Caco-2 (cell line): ENCODE results near the gene ANO6. TPM values are rescaled to one million over a fixed set of nuclear protein-coding genes. Genes with fewer than 3 reads are reported as not detected.
A peak's percentile ranks its signal among the peaks of the same experiment; 100 is the strongest.

Experiments
- BruUV-seq: library from RNA; stranded (reverse); fragments of 400-500 nt; replicated peaks from 2 replicates; lab custom pipeline; 2021; lab: Mats Ljungman, UMichigan
- CTCF ChIA-PET: fragments of 300-600 bp; sonication (Branson Sonifier 250); formaldehyde crosslinking; loops from one replicate; lab custom pipeline; 2022; ENCODE audit warnings: antibody characterized with exemption; lab: Charles Lee
- POLR2A ChIA-PET: fragments of 300-600 bp; sonication (Branson Sonifier 250); formaldehyde crosslinking; loops from one replicate; lab custom pipeline; 2022; ENCODE audit warnings: antibody characterized with exemption; lab: Charles Lee
- DNase-seq, 2 experiments: peaks; one replicate each; pipeline versions ENCODE4 v3.0.0 to v3.0.0-alpha.2; 2020 to 2022
- H3K27me3 ChIP-seq: replicated peaks from 2 replicates; pipeline ENCODE4 v1.6.0; 2011; ENCODE audit warnings: low read length; ENCODE audit not compliant: control insufficient read depth, insufficient read depth
- H3K36me3 ChIP-seq: 2 replicates; pipeline ENCODE4 v1.5.1; 2011; ENCODE audit warnings: low read length; ENCODE audit not compliant: control insufficient read depth, insufficient read depth
- H3K4me1 ChIP-seq: fragments of 250-450 bp; sonication (Bioruptor Pico); 2 replicates; pipeline ENCODE4 v1.5.1; 2020; ENCODE audit warnings: mild to moderate bottlenecking
- H3K4me3 ChIP-seq: 2 replicates; pipeline ENCODE4 v1.5.1; 2011; ENCODE audit warnings: low read depth, mild to moderate bottlenecking, control low read depth, low read length
- H3K9me3 ChIP-seq: fragments of 250-450 bp; sonication (Bioruptor Pico); 2 replicates; pipeline ENCODE4 v1.5.1; 2020; ENCODE audit warnings: mild to moderate bottlenecking, moderate library complexity
- H3K27ac Mint-ChIP-seq: one replicate; pipeline ENCODE4 v1.8.0; 2022; ENCODE audit warnings: mixed read lengths; ENCODE audit not compliant: unreplicated experiment
- H3K27me3 Mint-ChIP-seq: one replicate; pipeline ENCODE4 v1.8.0; 2022; ENCODE audit warnings: mixed read lengths; ENCODE audit not compliant: insufficient read depth, unreplicated experiment
- H3K36me3 Mint-ChIP-seq: one replicate; pipeline ENCODE4 v1.8.0; 2022; ENCODE audit warnings: mild to moderate bottlenecking, mixed read lengths; ENCODE audit not compliant: insufficient read depth, unreplicated experiment
- H3K4me1 Mint-ChIP-seq: one replicate; pipeline ENCODE4 v1.8.0; 2022; ENCODE audit warnings: low read depth, mixed read lengths; ENCODE audit not compliant: unreplicated experiment
- H3K4me3 Mint-ChIP-seq: one replicate; pipeline ENCODE4 v1.8.0; 2022; ENCODE audit warnings: mild to moderate bottlenecking, moderate library complexity, mixed read lengths; ENCODE audit not compliant: unreplicated experiment
- H3K9me3 Mint-ChIP-seq: one replicate; pipeline ENCODE4 v1.8.0; 2022; ENCODE audit warnings: mixed read lengths; ENCODE audit not compliant: unreplicated experiment
- intact Hi-C: fragments of 100-400 bp; cut with micrococcal nuclease; formaldehyde crosslinking; loops from one replicate; pipeline ENCODE4 v1.10.0; 2022; ENCODE audit not compliant: unreplicated experiment
- total RNA-seq: library from RNA; stranded (reverse); gene quantifications from 2 replicates; pipeline ENCODE4 v1.2.3, GENCODE V29; 2022
- TF ChIP-seq, protein P1 (sequence below), 2 experiments: fragments of 200-600 bp in 1 of 2; IDR thresholded peaks; 1 replicate in 1 of 2; 2 replicates in 1 of 2; pipeline versions ENCODE4 v1.5.1 to v1.8.0; 2011 to 2022; ENCODE audit warnings: antibody characterized with exemption in 1 of 2, control low read depth in 1 of 2, inconsistent platforms in 1 of 2, low read depth in 1 of 2, low read length in 1 of 2, mild to moderate bottlenecking in 1 of 2, moderate library complexity in 1 of 2; ENCODE audit not compliant: insufficient read depth in 1 of 2, severe bottlenecking in 1 of 2, unreplicated experiment in 1 of 2

The ANO6 gene
- total RNA-seq, 1 experiment from 2014 or later = 126 TPM

DNA sequence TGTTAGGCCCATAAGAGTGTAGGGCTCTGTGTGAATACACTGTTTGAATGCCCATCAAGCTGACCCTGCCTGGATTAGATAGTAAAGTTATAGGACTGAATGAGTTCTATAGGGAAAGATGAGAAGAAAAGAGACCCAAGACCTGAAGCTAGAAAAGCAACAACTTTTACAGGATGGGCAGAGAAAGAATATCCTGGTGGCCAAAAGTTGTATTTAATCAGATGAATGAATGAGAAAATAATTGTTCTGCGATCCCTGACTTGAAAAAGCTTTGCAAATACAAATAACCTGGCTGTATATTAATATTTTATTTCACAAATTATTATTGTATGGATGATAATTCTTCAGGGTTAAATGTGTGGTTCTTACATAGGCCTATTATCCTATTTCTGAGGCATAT, 2.8 kb upstream of the ANO6 start:
- H3K9me3 Mint-ChIP-seq = no peaks in the 10 kb centered on the region
- H3K36me3 Mint-ChIP-seq = peaks cover 10% of the 10 kb centered on the region
- no peaks in the 10 kb centered on the region for H3K27me3 Mint-ChIP-seq
- Histone ChIP-seq H3K9me3 (no peaks in the 10 kb centered on the region), H3K4me3 (no peak overlapping the region), H3K4me1 (peaks cover 9% of the 10 kb centered on the region), H3K27me3 (no peaks in the 10 kb centered on the region), H3K36me3 (no peaks in the 10 kb centered on the region)
- BruUV-seq = no TSS peak
- ChIA-PET CTCF (no interaction called here), POLR2A (interaction anchor here (0.6 kb wide), 1 partner anchor 22 kb away, joined by 6 read pairs; no protein-coding TSS in a partner anchor)
- TF ChIP-seq, protein P1, sequence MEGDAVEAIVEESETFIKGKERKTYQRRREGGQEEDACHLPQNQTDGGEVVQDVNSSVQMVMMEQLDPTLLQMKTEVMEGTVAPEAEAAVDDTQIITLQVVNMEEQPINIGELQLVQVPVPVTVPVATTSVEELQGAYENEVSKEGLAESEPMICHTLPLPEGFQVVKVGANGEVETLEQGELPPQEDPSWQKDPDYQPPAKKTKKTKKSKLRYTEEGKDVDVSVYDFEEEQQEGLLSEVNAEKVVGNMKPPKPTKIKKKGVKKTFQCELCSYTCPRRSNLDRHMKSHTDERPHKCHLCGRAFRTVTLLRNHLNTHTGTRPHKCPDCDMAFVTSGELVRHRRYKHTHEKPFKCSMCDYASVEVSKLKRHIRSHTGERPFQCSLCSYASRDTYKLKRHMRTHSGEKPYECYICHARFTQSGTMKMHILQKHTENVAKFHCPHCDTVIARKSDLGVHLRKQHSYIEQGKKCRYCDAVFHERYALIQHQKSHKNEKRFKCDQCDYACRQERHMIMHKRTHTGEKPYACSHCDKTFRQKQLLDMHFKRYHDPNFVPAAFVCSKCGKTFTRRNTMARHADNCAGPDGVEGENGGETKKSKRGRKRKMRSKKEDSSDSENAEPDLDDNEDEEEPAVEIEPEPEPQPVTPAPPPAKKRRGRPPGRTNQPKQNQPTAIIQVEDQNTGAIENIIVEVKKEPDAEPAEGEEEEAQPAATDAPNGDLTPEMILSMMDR (IDR thresholded peaks at IDR 0.05; ENCODE audit: insufficient read depth in 1 of 2, low read depth in 1 of 2, low read length in 1 of 2, severe bottlenecking in 1 of 2, unreplicated experiment in 1 of 2) = no peak
- no peak overlapping the region for H3K4me3 Mint-ChIP-seq
- no peak for DNase-seq
- intact Hi-C loops = no loop called here
- H3K27ac Mint-ChIP-seq = no peak overlapping the region
- H3K4me1 Mint-ChIP-seq = peaks cover 24% of the 10 kb centered on the region

- intact Hi-C loops = no loop called here
- CTCF ChIA-PET = interaction anchor here (0.7 kb wide), 1 partner anchor 17 kb away, joined by 3 read pairs; no protein-coding TSS in a partner anchor
- TF ChIP-seq, protein P1 (IDR thresholded peaks at IDR 0.05; ENCODE audit: insufficient read depth in 1 of 2, low read depth in 1 of 2, low read length in 1 of 2, severe bottlenecking in 1 of 2, unreplicated experiment in 1 of 2) = no peak
- BruUV-seq = no TSS peak
- POLR2A ChIA-PET = no interaction called here
- peaks cover 17% of the 10 kb centered on the region for H3K4me1 Mint-ChIP-seq
- no peaks in the 10 kb centered on the region for H3K27me3 Mint-ChIP-seq
- DNase-seq = no peak
- peaks cover 10% of the 10 kb centered on the region for H3K4me1 ChIP-seq
- H3K27me3 ChIP-seq = no peaks in the 10 kb centered on the region
- peaks cover 10% of the 10 kb centered on the region for H3K36me3 Mint-ChIP-seq
- no peaks in the 10 kb centered on the region for H3K36me3 ChIP-seq
- H3K4me3 ChIP-seq = no peak overlapping the region
- no peaks in the 10 kb centered on the region for H3K9me3 ChIP-seq
- H3K27ac Mint-ChIP-seq = peak overlapping the region; percentile 84
- no peaks in the 10 kb centered on the region for H3K9me3 Mint-ChIP-seq
- peak overlapping the region; percentile 29 for H3K4me3 Mint-ChIP-seq
These were observed 1.8 kb upstream of the ANO6 start for GRCh38 chr12:45214071-45214470.

GRCh38 chr12:45214749-45215418, 1.0 kb upstream of the ANO6 start:
- CTCF ChIA-PET = interaction anchor here (0.8 to 2.2 kb wide), 4 partner anchors 23 to 776 kb away, joined by 3 to 8 read pairs (median 6); partner anchors contain the start of gene SCAF11
- TF ChIP-seq, protein P1 (IDR thresholded peaks at IDR 0.05; ENCODE audit: insufficient read depth in 1 of 2, low read depth in 1 of 2, low read length in 1 of 2, severe bottlenecking in 1 of 2, unreplicated experiment in 1 of 2) = no peak
- intact Hi-C loops = loop anchor here (1.0 to 5.0 kb wide), 5 partner anchors 23 to 512 kb away; partner anchors contain the start of gene ARID2
- Mint-ChIP-seq H3K4me3 (peak overlapping the region; percentile 96), H3K4me1 (peaks cover 17% of the 10 kb centered on the region), H3K27me3 (no peaks in the 10 kb centered on the region), H3K36me3 (peaks cover 10% of the 10 kb centered on the region), H3K27ac (peak overlapping the region; percentile 84), H3K9me3 (no peaks in the 10 kb centered on the region)
- H3K4me3 ChIP-seq = peak overlapping the region; percentile 70
- TSS peak; percentile 79 for BruUV-seq
- H3K4me1 ChIP-seq = peaks cover 15% of the 10 kb centered on the region
- H3K36me3 ChIP-seq = no peaks in the 10 kb centered on the region
- H3K27me3 ChIP-seq = no peaks in the 10 kb centered on the region
- H3K9me3 ChIP-seq = no peaks in the 10 kb centered on the region
- POLR2A ChIA-PET = interaction anchor here (0.6 to 1.5 kb wide), 5 partner anchors 10 to 45 kb away, joined by 3 to 10 read pairs (median 5); no protein-coding TSS in a partner anchor
- DNase-seq = no peak
